ENCODE measurements around the gene FKBP5.

DNA sequence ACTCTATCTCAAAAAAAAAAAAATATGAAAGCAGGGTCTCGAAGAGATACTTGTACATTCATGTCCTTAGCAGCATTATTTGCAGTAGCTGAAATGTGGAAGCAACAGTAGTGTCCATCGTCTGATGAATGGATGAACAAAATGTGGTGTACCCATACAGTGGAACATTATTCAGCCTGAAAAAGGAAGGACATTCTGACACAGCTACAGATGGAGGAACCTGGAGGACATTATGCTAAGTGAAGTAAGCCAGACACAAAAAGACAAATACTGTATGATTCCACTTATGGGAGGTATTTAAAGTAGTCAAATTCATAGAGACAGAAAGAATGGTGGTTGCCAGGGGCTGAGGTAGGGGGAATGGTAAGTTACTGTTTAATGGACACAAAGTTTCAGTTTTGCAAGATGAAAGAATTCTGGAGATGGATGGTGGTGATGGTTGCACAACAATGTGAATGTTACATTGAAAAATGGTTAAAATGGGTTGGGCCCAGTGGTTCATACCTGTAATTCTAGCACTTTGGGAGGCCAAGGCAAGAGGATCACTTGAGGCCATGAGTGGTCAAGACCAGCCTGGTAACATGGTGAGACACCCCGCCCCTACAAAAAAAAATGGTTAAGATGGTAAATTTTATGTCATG lies 164.2 kb downstream of the FKBP5 start:
- TF ChIP-seq, protein P1, sequence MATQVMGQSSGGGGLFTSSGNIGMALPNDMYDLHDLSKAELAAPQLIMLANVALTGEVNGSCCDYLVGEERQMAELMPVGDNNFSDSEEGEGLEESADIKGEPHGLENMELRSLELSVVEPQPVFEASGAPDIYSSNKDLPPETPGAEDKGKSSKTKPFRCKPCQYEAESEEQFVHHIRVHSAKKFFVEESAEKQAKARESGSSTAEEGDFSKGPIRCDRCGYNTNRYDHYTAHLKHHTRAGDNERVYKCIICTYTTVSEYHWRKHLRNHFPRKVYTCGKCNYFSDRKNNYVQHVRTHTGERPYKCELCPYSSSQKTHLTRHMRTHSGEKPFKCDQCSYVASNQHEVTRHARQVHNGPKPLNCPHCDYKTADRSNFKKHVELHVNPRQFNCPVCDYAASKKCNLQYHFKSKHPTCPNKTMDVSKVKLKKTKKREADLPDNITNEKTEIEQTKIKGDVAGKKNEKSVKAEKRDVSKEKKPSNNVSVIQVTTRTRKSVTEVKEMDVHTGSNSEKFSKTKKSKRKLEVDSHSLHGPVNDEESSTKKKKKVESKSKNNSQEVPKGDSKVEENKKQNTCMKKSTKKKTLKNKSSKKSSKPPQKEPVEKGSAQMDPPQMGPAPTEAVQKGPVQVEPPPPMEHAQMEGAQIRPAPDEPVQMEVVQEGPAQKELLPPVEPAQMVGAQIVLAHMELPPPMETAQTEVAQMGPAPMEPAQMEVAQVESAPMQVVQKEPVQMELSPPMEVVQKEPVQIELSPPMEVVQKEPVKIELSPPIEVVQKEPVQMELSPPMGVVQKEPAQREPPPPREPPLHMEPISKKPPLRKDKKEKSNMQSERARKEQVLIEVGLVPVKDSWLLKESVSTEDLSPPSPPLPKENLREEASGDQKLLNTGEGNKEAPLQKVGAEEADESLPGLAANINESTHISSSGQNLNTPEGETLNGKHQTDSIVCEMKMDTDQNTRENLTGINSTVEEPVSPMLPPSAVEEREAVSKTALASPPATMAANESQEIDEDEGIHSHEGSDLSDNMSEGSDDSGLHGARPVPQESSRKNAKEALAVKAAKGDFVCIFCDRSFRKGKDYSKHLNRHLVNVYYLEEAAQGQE (IDR thresholded peaks at IDR 0.05; ENCODE audit: borderline replicate concordance), result no peak
- TF ChIP-seq, protein P1 (CRISPR knock-in tag; IDR thresholded peaks at IDR 0.05; ENCODE audit: low read depth), result no peak
- TF ChIP-seq CC2D1A (IDR thresholded peaks at IDR 0.05), result no peak
- no peak for TF ChIP-seq POLR2A (conservative IDR thresholded peaks at IDR 0.05)
- TF ChIP-seq, protein P2, sequence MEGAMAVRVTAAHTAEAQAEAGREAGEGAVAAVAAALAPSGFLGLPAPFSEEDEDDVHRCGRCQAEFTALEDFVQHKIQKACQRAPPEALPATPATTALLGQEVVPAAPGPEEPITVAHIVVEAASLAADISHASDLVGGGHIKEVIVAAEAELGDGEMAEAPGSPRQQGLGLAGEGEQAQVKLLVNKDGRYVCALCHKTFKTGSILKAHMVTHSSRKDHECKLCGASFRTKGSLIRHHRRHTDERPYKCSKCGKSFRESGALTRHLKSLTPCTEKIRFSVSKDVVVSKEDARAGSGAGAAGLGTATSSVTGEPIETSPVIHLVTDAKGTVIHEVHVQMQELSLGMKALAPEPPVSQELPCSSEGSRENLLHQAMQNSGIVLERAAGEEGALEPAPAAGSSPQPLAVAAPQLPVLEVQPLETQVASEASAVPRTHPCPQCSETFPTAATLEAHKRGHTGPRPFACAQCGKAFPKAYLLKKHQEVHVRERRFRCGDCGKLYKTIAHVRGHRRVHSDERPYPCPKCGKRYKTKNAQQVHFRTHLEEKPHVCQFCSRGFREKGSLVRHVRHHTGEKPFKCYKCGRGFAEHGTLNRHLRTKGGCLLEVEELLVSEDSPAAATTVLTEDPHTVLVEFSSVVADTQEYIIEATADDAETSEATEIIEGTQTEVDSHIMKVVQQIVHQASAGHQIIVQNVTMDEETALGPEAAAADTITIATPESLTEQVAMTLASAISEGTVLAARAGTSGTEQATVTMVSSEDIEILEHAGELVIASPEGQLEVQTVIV (CRISPR knock-in tag; IDR thresholded peaks at IDR 0.05; ENCODE audit: borderline replicate concordance), result no peak
- no peak for TF ChIP-seq TEAD4 (IDR thresholded peaks at IDR 0.05; ENCODE audit: low read length)
- TF ChIP-seq TEAD4 (CRISPR knock-in tag; IDR thresholded peaks at IDR 0.05; ENCODE audit: borderline replicate concordance), result no peak
